HTR-8/SVneo (cell line): Measurements from ENCODE around the gene KIF26B.
A peak's percentile ranks its signal among the peaks of the same experiment; 100 is the strongest.
"Not testable (repeated sequence)": the region's sequence is repeated elsewhere in the genome, so short reads cannot be mapped to it uniquely, and the experiment has no call there.

Source experiments
- DNase-seq: peaks from one replicate; pipeline ENCODE4 v3.0.0; 2011; ENCODE audit warnings: low spot score, mixed read lengths; ENCODE audit not compliant: insufficient read length
- FAIRE-seq: peaks from 2 replicates; lab custom pipeline; 2011; peaks lifted over from hg19 to GRCh38; lab: Jason Lieb, UNC

KIF26B gene

DNA sequence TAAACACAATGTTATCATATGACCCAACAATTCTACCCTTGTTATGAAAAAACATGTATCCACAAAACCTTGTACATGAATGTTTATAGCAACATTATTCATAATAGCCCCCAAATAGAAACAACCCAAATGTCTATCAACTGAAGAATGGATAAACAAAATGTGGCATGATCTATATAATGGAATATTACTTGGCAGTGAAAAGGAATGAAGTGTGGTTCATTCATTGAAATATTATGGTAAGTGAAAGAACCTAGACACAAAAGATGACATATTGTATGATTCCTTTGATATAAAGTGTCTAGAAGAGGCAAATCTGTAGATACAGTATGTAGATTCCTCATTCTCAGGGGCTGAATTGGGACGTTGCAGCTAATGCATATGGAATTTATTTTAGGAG is 151.2 kb downstream of the KIF26B start:
- DNase-seq: no peak
- no peak for FAIRE-seq

GRCh38 chr1:245306628-245307410 is 152.0 kb downstream of the KIF26B start:
- DNase-seq (no peak), FAIRE-seq (no peak)

DNA sequence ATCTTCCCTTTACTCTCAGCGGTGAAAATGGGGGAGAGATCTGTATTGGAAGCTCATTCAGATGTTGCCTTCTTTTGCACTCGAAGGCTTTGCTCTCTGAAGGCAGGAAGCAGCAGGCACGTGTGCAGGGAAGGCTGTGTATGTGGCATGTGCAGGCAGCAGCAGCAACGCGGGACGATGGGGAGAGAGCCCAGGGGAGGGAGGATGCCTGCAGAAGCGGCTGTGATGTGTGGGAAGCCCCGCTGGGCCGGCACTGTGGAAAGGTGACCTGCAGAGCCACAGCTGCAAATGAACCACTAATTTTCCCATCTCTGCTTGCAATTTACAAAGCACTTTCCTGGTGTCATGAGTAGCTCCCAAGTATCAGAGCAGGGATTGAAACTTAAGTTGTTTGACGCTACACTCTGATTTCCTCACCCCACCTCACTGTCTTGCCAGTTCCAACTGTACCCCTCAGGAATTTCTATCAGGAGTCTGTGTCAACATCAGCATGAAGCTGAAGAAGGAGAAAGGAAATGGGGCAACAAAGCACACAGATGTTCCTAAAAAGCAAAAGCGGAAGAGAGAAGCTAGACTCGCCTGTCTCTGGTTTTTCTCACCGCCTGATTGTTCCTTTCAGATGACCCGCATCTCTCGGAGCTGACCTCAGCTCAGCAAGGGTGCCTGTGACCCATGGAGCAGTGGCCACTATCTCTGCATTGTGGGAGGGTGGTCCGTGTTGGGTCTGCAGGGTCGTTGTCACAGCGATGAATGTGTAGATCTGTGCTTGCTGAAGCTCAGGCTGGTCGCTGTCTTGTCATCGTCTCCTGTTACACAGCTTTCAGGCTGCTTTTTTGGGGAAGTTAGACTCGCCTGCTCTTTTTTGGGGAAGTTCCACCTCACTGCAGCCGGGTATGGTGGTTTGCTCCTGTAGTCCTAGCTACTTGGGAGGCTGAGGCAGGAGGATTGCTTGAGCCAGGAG is 156.1 kb downstream of the KIF26B start:
- DNase-seq (no peak), FAIRE-seq (no peak)

GRCh38 chr1:245311887-245312536 is 157.2 kb downstream of the KIF26B start:
- FAIRE-seq: no peak

DNA sequence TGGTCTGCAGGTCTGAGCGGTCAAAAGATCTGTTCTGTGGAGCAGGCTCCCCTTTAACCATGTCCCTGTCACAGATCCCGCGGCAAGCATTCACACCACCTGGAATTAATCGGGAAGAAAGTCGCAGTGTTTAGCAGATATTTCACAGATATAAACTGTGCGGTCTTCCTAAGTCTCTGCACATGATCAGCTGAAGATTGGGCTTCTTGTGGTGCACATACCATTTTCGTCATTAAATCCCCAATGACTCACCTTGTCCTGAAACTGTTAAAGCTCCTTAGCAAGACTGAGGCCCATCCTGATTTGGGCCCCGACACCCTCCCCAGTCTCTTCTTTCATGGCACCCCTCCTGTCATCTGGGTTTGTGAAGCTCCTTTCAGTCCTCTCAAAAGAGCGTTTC is 158.8 kb downstream of the KIF26B start:
- no peak for DNase-seq
- FAIRE-seq: no peak

More at GRCh38 chr1:245311887-245312536, 157.2 kb downstream of the KIF26B start:
- DNase-seq: no peak

- no peak for FAIRE-seq
- no peak for DNase-seq
Observed at GRCh38 chr1:245316784-245317183, 162.0 kb downstream of the KIF26B start.

- FAIRE-seq: no peak
- no peak for DNase-seq
Observed at GRCh38 chr1:245317217-245317616, 162.4 kb downstream of the KIF26B start.

- DNase-seq (no peak), FAIRE-seq (no peak)
Observed at GRCh38 chr1:245319094-245319493, 164.3 kb downstream of the KIF26B start.

DNA sequence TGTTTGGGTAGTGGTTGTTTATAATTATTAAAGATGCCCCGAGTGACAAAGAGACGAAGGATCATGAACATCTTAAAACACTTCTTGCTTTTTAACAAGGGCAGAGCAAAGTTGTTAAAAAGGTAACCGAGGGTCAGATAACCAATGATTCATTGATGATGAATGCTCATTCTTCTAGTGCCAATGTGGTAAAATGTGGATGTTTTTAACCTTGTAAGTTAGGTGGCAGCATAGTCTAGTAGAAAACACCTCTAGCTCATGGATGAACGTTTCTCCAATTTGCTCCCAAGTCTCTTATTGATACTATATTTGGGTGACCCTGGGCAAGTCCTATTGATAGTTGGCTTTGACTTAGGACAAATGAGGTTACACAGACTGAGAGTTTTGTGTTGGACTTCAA is 167.9 kb downstream of the KIF26B start:
- no peak for DNase-seq
- no peak for FAIRE-seq

DNA sequence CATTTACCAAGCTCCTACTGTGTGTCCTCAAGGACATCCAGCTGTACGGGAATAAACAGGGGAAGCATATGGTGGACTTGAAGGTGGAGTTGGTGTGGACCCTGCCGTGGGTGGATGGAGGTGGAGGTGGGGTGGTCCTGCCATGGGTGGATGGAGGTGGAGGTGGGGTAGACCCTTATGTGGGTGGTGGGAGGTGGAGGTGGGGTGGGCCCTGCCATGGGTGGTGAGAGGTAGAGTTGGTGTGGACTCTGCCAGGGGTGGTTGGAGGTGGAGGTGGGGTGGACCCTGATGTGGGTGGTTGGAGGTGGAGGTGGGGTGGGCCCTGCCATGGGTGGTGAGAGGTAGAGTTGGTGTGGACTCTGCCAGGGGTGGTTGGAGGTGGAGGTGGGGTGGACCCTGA is 169.0 kb downstream of the KIF26B start:
- FAIRE-seq, DNase-seq: not testable (repeated sequence)

GRCh38 chr1:245325922-245326795 is 171.4 kb downstream of the KIF26B start:
- DNase-seq: no peak
- FAIRE-seq: peak; percentile 36

GRCh38 chr1:245327360-245327759 is 172.6 kb downstream of the KIF26B start:
- DNase-seq (no peak), FAIRE-seq (no peak)

- DNase-seq (no peak), FAIRE-seq (no peak)
Observed at GRCh38 chr1:245327842-245328241, 173.1 kb downstream of the KIF26B start.

GRCh38 chr1:245330951-245331350 is 176.2 kb downstream of the KIF26B start:
- no peak for FAIRE-seq
- no peak for DNase-seq

DNA sequence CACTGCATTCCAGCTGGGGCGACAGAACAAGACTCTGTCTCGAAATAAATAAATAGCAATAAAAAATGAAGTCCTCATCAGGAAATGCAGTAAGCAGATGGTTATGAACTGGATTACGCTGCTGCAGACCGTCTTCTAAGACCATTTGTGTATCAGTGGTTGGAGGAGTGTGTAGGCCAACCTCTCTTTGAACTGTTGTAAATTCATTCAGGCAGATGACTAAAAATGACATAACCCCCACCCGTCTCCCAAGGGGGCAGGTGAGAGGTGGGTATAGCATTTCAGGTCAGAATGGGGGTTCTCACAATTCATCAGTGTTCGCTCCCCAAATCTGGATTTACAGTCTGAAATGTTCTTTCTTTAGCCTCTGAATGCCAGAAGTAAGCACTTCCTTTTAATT is 177.3 kb downstream of the KIF26B start:
- FAIRE-seq: no peak
- DNase-seq: no peak

GRCh38 chr1:245332513-245332912 is 177.7 kb downstream of the KIF26B start:
- DNase-seq (no peak), FAIRE-seq (no peak)

DNA sequence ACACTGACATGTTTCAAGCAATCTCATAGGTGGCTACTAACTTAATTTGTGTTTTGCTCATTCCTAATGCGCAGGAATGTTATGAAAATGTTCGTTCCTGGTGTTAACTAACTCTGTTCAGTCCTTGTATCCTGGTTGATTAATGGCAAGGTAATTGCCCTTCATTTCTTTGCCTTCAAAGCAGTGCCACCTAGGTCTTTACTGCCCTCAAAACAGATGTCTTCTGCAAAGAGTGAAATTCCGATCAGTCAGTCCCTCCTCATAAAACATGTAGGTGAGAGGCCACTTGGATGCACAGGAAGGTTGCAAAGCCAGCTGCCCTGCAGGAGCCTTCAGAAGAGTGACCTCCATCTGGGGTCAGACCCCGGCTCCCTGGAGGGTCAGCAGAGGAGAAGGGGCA is 179.4 kb downstream of the KIF26B start:
- FAIRE-seq (no peak), DNase-seq (no peak)

- FAIRE-seq: no peak
- DNase-seq: no peak
Observed at GRCh38 chr1:245334827-245335490, 180.2 kb downstream of the KIF26B start.

GRCh38 chr1:245335684-245336083 is 180.9 kb downstream of the KIF26B start:
- FAIRE-seq, DNase-seq: not testable (repeated sequence)
